ENCODE data around the gene UBE2Q2. TPM values are rescaled to one million over a fixed set of nuclear protein-coding genes. Genes with fewer than 3 reads are reported as not detected.

The UBE2Q2 gene
- total and polyA plus RNA-seq, 9 of the 15 experiments (the other 6 are each of a cell fraction or from before 2014, with no cell fraction given) = 6.2 to 24.0 (median 16.2) TPM

- no peak for TF ChIP-seq IRF9 (tag; IDR thresholded peaks at IDR 0.05)
- peak; percentile 65 for TF ChIP-seq ZNF316 (IDR thresholded peaks at IDR 0.05)
These were observed 20.5 kb upstream of the UBE2Q2 start (continued) for GRCh38 chr15:75822685-75823278.

GRCh38 chr15:75823860-75824613, 19.2 kb upstream of the UBE2Q2 start:
- H3K36me3 ChIP-seq (ENCODE audit: control insufficient read depth, insufficient read depth, low read length) = no peaks in the 10 kb centered on the region
- intact Hi-C loops (cut with micrococcal nuclease) (no loop called here), in situ Hi-C loops (cut with MboI) (no loop called here)
- no peak overlapping the region for H3K27ac ChIP-seq (ENCODE audit: extremely low read depth, low read depth, low read length)
- ChIA-PET POLR2A (interaction anchor here (1.2 to 4.3 kb wide), 2 partner anchors 14 to 18 kb away, joined by 3 to 20 read pairs; partner anchors contain the start of gene UBE2Q2), CTCF (ENCODE audit: low intra/inter-chr PET ratio) (no interaction called here)
- H3K4me1 ChIP-seq (replicated peaks in 1 of 2; ENCODE audit: control insufficient read depth in 2 of 2, insufficient read depth in 2 of 2, low read length in 2 of 2) = peaks cover 4 to 17% of the 10 kb centered on the region in 2 experiments; a peak in 4 of 5 replicates
- WGBS (ENCODE audit: insufficient coverage, low coverage, missing lambda C conversion rate) = 46% methylated on average over 7 of the region's 7 CpGs
- H3K27me3 ChIP-seq (ENCODE audit: control insufficient read depth in 2 of 2, insufficient read depth in 2 of 2, low read length in 2 of 2) = no peaks in the 10 kb centered on the region
- H4K20me1 ChIP-seq (replicated peaks; ENCODE audit: control insufficient read depth, insufficient read depth, low read length) = no peaks in the 10 kb centered on the region
- DNase-seq (ENCODE audit: extremely low read depth in 1 of 4, low spot score in 3 of 4) (peak in 1 of 4 experiments; percentile 20), FAIRE-seq (no peak), ATAC-seq (no peak)
- H3K79me2 ChIP-seq (ENCODE audit: control insufficient read depth, insufficient read depth, low read length) = no peaks in the 10 kb centered on the region
- H3K4me3 ChIP-seq = no peak overlapping the region
- peak overlapping the region; percentile 71 for H2AFZ ChIP-seq (ENCODE audit: low read depth, low read length)
- no peaks in the 10 kb centered on the region for H3K9me3 ChIP-seq (replicated peaks; ENCODE audit: control insufficient read depth, insufficient read depth, low read depth, low read length)
- H3K9me1 ChIP-seq (ENCODE audit: control insufficient read depth, insufficient read depth, low read length) = no peaks in the 10 kb centered on the region
- no peak overlapping the region for H3K9ac ChIP-seq (ENCODE audit: insufficient read depth in 1 of 2, low read depth in 2 of 2, low read length in 2 of 2)
- no TSS peak for BruUV-seq (replicated peaks)
- TF ChIP-seq POLR3G (IDR thresholded peaks at IDR 0.05; ENCODE audit: extremely low read depth, insufficient read length, insufficient replicate concordance) = no peak
- TF ChIP-seq PREB (CRISPR knock-in tag; IDR thresholded peaks at IDR 0.05) = no peak
- TF ChIP-seq DMBX1 (CRISPR knock-in tag; IDR thresholded peaks at IDR 0.05; ENCODE audit: borderline replicate concordance) = no peak
- TF ChIP-seq STAT5B (CRISPR knock-in tag; IDR thresholded peaks at IDR 0.05) = no peak
- no peak overlapping the region for H3K4me2 ChIP-seq (ENCODE audit: insufficient read depth, low read length)

All from K562 (cell line).